GM21367 (cell line): Measurements from ENCODE around the gene KHSRP.

ENCODE experiments used
- ATAC-seq: cut with Tn5 transposase; IDR thresholded peaks from one replicate; pipeline ENCODE4 v1.9.1; 2021; ENCODE audit not compliant: unreplicated experiment

KHSRP gene, protein sequence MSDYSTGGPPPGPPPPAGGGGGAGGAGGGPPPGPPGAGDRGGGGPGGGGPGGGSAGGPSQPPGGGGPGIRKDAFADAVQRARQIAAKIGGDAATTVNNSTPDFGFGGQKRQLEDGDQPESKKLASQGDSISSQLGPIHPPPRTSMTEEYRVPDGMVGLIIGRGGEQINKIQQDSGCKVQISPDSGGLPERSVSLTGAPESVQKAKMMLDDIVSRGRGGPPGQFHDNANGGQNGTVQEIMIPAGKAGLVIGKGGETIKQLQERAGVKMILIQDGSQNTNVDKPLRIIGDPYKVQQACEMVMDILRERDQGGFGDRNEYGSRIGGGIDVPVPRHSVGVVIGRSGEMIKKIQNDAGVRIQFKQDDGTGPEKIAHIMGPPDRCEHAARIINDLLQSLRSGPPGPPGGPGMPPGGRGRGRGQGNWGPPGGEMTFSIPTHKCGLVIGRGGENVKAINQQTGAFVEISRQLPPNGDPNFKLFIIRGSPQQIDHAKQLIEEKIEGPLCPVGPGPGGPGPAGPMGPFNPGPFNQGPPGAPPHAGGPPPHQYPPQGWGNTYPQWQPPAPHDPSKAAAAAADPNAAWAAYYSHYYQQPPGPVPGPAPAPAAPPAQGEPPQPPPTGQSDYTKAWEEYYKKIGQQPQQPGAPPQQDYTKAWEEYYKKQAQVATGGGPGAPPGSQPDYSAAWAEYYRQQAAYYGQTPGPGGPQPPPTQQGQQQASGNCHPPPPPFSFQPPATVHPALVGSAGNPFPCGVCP

DNA sequence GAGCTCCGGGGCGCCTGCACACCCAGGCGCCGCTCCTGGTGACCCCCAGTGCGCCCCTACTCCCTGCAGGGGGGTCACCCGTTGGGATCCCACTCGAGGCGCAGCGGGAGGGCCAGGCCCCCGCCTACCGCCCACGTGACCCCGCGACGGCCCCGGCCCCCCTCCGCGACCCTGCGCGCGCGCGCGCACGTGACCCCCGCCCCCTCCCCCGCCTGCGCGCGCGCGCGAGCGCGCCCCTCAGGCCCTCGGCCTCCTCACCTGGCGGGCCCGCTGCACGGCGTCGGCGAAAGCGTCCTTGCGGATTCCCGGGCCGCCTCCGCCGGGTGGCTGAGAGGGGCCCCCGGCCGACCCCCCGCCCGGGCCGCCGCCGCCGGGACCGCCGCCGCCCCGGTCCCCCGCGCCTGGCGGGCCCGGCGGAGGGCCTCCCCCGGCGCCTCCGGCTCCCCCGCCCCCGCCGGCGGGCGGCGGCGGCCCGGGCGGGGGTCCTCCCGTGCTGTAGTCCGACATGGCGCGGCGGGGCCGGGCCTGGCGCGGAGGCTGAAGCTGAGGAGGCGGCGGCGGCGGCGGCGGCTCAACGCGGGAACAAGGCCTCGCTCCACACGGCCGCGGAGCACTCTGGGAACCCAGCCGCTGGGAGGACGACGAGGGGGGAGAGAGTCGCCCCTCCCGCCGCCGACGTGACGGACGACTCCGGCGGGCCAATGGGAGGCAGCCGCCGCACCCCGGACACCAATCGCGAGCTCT, at the start of gene KHSRP:
Gene KHSRP, minus strand, starts transcription at position 617 of the 744 bp plus-strand sequence. Its CDS starts 110 bp downstream, at position 507.
- ATAC-seq, result no peak

DNA sequence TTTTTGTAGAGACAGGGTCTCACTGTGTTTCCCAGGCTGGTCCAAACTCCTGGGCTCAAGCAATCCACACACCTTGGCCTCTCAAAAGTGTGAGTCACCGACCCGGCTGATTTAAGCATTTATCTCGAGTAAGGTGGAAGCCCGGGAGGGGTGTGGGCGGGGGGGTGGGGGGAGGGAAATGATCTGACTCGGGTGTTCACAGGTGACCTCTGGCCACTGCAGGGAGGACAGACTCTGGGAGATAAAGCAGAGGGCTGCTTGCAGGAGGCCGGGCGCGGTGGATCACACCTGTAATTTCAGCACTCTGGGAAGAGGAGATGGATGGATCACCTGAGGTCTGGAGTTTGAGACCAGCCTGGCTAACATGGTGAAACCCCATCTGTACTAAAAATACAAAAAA, 49.0 kb upstream of the KHSRP start:
- ATAC-seq, result no peak

DNA sequence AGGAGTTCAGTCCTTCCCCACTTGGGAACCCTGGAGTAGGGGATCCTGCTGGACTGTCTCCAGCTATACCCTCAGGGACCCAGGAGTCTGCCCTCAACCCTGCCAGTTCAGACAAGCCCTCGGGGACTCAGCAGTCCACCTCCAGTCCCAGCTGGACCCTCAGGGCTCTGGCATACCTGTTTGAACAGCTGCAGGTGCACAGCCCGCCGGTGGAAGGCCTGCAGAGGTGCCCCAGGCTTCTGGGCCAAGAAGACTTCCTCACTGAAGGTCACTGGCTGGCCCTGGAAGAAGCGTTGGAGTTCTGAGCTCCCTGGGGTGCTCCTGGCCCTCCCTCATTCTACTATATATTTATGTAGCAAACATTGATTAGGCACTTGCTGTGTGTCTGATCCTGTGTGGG, 48.1 kb upstream of the KHSRP start:
- no peak for ATAC-seq

DNA sequence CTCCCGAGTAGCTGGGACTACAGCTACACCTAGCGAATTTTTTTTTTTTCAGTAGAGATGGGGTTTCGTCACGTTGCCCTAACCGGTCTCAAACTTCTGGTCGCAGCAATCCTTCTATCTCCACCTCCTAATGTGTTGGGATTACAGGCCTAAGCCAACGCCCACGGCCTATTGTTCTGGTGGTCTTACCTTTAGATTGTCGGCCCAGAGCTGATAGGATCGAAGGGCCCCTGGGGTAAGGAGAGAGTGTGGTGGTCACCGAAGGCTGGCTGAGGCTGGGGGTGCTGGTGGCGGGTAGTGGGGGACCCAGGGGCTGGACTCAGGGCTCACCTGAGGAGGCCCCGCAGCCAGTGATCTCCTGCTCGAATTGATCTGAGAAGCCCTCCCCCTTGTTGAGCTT, 46.5 kb upstream of the KHSRP start:
- no peak for ATAC-seq

DNA sequence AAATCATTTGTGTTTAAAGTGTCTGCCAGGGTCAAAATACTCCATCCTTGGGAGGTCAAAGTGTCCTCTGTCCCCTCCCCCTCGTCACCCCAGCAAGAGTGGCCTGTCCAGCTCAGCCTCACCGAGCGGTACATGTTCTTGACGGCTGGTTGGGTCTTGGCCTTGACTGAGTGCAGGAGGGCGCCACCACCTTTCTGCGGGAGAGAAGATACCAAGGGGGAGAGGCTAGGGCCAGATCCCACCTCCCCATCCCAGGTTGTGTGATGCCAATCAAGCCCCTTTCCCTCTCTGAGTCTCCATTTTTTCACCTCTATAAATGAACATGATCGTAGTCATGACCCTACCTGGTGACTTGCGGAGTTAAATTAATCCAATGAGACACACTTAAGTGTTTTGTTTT, 45.6 kb upstream of the KHSRP start:
- ATAC-seq, result no peak

DNA sequence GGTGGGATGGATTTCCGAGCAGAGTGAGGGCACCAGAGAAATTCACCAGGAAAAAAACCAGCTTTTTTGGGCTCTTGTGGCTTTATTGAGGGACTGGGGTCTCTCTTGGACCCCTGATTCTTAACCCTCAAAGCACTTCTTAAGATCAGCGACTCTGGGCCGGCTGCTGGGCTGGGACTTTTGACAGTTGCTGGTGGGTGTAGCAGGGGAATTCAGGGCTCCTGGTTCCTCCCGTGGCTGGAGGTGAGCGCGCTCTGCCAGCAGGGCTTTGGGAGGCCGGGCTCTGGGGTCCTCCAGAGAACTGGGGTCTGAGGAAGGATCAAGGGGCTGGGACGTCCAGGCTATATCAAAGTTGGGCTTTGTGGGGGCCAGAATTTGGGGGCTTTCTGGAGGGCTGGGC, 42.8 kb upstream of the KHSRP start:
- no peak for ATAC-seq

DNA sequence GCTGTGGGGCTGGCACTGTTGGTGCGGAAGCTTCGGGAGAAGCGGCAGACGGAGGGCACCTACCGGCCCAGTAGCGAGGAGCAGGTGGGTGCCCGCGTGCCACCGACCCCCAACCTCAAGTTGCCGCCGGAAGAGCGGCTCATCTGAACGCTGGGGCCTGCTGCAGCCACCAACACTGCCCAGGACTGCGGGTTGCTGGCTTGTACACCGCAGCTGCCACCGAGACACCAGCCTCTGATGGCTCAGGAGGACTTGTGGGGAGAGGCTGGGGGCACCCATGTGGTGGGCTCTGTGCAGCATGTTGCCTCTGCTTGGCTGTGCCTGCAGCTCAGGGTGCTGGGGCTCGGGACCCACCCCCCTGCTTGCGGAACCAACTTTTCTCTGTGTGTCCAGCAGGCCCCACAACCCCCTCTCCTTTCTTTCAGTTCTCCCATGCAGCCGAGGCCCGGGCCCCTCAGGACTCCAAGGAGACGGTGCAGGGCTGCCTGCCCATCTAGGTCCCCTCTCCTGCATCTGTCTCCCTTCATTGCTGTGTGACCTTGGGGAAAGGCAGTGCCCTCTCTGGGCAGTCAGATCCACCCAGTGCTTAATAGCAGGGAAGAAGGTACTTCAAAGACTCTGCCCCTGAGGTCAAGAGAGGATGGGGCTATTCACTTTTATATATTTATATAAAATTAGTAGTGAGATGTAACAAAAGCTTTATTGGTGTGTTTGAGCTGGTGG, 42.1 kb upstream of the KHSRP start:
- no peak for ATAC-seq

DNA sequence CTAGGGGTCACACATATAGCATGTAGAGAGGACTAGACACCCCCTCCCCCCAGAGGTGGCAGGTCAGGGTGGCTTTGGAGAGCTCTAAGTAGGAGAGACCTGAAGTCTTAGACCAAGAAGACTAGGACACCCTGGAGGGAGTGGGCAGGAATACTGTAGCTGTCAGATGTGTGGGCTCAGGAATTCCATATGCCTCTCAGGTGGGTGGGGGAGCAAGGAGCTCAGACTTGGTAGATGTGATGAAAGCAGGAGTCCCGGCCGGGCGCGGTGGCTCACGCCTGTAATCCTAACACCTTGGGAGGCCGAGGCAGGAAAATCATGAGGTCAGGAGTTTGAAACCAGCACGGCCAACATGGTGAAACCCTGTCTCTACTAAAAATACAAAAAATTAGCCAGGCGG, 41.1 kb upstream of the KHSRP start:
- ATAC-seq, result no peak

DNA sequence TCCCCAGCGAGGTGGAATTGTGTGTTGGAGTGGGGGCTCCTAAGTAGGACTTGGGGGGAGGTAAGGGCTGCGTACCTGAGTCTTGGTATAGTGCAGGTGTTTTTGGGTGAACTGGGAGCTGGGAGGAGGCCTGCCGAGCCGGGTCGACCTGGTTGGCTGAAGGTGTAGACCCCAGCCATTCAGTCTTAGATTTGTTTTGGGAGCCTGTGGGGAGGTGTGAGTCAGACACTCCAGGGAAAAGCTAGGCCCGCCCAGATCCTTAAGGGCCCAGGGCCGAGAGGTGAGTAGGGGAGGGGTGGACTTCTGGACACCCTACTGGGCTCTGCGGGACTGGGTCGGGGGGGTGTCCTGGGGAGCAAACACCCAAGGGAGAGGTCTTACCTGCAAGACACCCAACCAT, 40.4 kb upstream of the KHSRP start:
- no peak for ATAC-seq

DNA sequence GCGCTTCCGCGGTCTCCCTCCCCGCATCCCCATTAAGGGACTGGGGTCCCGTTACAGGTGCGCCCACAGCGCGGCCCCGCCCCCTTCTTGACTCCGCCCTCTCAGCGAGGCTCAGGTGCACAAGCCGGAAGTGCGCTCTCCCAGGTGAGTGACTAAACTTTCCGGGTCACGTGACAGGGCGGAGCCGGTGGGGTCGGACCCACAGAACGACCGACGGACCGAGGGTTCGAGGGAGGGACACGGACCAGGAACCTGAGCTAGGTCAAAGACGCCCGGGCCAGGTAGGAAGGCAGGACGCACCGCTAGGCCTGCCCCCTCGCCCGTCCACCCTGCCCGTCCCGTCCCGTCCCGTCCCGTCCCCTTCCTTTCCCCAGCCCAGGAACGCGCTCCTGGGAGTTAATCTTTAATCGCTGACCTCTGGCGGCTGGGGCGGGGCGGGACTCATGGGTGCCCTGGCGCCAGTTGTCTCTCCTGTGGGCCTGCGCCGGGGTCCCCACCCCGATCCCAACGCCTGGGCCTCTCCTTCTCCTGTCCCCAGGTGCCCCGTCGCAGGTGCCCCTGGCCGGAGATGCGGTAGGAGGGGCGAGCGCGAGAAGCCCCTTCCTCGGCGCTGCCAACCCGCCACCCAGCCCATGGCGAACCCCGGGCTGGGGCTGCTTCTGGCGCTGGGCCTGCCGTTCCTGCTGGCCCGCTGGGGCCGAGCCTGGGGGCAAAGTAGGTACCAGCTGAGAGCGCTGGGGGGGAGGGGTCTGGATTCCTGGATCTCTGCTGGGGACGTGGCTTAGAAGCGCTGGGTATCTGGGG, 39.7 kb upstream of the KHSRP start, which contains the start of gene CRB3:
Gene CRB3, plus strand, starts transcription at position 202 of the 804 bp plus-strand sequence. Its CDS starts 431 bp downstream, at position 633.
- no peak for ATAC-seq

DNA sequence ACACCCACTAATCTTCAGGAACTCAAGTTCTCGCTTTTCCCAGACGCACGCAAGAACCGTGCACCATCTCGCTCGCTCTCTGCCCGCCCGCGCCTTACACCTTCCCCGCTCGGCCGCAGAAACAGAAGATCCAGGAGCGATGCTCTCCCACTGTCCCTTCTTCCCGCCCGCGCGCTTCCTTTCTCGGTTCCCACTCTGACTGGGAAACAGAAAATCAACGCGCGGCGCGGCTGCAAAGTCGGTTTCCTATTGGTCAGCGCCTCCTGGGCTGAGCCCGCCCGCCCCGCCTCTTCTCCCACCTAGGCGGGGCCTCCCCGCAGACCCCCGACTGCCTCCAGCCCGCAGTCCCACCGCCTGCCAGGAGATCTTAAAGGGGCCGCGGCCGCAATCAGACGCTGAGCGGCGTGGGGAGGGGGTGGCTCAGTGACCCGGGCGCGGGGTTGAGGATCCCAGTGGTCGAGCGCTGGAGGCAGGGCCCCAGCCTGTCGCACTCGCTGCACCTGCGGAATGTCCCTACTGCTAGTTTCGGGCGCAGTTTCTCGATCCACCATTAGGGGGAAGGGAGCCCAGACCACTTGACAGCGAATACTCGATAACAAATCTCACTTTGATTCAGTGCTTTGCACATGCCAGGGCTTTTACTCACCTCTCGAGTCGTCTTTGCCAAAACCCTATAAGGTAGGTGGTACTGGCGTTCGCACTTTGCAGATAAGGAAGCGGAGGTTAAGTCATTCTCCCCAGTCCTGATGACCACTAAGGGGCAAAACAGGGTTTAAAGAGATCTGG, 35.7 kb upstream of the KHSRP start:
- peak; percentile 53 for ATAC-seq

DNA sequence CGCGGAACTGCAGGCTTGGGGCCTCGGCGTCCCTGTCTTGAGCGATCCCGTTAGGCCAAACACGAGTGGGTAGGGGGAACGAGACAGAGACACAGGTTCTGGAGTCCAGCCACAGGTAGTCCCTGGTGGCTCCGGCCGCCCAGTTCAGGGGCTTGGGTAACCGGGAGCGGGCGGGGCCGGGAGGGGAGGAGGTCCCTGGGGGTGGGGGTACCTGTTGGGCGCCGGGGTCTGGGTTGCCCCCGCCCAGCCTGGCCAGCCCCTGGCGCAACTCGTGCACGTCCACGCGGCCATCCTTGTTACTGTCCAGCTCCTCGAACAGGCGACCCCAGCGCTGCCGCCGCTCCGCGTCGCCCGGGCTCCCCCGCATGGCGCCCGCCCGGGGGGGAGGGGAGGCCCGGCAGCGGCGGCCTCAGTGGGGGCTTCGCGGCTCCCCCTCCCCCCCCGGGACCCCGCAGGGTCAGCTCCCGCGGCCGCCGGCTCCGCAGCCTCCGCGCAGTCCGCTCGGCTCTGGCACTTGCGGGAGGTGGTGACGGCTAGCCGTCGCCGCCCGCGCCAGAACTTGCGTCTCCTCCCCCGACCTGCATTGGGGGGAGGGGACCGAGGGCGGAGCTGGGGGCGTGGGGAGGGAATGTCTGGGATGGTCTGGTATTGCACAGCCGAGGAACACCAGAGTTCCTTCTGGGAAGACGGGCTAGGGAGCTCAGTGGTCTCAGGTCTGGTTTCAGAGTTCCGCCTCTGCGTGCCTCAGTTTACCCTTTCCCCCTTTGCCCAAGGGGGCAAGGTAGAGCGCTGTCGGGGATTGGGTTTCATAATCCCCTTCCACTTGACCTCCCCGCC, 34.9 kb upstream of the KHSRP start, which contains the start of gene SLC25A23:
Gene SLC25A23, minus strand, starts transcription at position 531 of the 837 bp plus-strand sequence. Its CDS starts 164 bp downstream, at position 367.
- ATAC-seq, result peak; percentile 22

DNA sequence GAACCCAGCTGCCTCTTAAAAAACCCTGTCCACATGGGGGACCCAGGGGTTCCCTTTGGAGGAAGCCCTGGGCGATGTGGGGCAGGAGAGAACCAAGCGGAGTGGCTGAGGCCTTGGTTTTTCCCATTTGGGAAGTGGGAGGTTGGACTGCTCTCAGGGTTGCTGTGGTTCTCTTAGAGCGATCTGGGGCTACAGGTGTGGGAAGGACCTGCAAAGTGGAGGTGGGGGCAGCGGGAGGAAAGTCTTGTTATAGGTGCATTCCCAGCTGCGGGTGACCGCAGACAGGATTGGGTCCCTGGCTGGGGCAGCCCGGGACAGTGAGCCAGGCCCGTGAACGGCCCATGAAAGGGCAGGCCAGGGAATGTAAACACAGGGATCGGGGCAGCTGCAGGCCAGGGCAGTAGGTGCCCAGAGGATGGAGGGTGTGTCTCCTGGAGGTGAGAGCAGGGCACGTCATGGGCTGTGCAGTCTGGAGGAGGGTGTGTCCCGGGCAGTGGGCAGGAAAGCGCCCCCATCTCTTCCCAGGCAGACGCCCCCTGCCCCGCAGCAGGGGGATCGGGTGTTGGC, 34.2 kb upstream of the KHSRP start:
- no peak for ATAC-seq

DNA sequence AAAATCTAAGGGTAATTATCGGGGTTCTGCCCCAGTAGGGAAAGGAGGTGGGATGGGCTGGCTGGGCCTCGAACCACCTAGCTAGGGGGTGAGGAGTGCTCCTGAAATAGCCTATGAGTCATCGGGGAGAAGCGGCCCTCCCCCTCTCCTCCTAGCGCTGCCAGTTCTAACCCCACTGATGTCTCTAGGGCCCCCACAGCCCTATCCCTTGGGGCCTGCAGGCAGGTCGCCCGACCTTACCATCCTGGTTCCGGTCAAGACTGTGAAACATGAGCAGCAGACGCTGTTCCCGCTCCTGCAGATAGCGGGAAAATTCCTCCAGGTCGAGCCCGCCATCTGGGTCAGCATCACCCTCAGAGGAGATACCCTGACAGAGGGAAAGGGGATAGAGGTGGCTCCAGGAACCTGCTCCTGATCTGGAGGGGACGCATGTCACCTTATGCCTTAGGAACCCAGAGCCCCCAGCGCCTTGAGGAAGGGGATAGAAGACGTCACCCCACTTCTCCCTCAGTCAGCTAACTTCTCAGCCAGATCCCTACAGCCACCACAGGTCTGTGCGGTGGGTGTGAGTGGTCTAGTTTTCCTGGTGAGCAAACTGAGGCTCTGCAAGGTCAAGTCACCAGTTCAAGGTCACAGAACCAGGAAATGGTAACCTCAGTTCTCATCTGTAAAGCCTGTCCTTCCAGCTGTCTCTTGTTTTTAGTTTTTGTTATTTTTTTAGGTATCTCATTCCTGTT, 33.5 kb upstream of the KHSRP start:
- ATAC-seq, result no peak

DNA sequence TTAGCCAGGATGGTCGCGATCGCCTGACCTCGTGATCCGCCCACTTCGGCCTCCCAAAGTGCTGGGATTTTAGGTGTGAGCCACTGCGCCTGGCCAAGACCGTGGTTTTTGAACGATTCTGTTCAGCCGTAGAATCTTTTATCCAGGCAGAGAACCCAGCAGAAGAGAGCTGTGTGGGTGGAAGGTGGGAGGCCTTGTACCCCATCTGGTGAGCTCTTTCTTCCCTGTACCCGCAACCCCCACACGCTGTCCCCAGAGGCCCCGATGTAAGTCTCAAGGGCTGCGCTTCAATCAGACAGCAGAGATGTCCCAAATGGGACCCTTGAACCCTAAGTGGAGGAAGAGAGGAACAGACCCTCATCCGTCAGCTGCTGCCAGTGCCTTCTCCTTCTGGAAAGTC, 31.3 kb upstream of the KHSRP start:
- ATAC-seq, result no peak

DNA sequence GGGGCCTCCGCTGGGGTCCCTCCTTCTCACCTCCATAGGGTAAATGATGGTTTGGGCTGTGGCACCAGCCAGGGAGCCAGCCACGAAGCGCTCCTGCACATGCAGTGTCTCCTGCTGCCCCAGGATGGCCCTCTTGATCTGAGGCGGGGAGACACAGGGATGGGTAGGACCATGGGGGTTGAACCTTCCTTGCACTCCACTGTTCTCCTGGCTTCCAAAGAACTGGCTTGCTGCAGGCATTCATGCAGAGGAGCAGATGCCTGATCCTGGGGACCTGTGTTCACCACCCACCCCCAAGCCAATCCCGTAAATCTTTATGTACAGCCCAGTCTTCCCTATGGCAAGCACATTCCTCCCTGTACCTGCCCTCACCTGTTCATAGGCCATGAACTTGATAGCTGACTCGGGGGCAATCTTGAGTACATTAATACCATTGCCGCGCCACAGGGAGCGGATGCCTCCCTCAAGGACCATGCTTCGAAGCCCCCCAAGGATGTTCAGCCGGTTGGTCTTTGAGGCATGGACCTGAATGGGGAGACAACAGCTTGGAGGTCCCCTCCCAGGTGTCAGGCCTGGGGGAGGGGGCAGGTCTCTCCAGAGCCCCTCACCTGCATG, 29.4 kb upstream of the KHSRP start:
- no peak for ATAC-seq

DNA sequence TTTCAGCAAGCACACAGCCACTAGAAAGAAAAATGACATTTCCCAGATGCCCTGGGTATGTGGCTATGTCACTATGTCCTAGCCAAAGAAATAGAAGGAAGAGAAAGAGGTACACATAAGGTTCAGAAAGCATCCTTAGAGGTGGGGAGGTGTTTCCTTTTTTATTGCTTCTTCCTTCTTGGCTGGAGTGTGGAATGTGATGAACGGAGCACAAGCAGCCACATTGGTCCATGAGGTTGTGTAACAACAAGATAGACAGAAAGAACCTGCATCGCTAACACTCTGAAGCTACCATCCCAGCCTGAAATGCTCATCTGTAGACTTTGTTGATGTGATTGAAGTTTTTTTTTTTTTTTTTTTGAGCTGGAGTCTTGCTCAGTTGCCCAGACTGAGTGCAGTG, 28.3 kb upstream of the KHSRP start:
- ATAC-seq, result no peak
